ENCODE results near the gene THSD7A.
A peak's percentile ranks its signal among the peaks of the same experiment; 100 is the strongest.

Gene THSD7A

GRCh38 chr7:11630355-11630754 lies 201.6 kb downstream of the THSD7A start:
- no peak for DNase-seq (ENCODE audit: low read depth)

GRCh38 chr7:11625669-11626068 lies 206.3 kb downstream of the THSD7A start:
- peak; percentile 20 for DNase-seq (ENCODE audit: low read depth)

GRCh38 chr7:11623093-11623678 lies 208.8 kb downstream of the THSD7A start:
- no peak for DNase-seq (ENCODE audit: low read depth)

- peak; percentile 9 for DNase-seq (ENCODE audit: low read depth)
These were observed 211.4 kb downstream of the THSD7A start for GRCh38 chr7:11620406-11621253.

GRCh38 chr7:11616466-11616865 lies 215.5 kb downstream of the THSD7A start:
- DNase-seq (ENCODE audit: low read depth), result no peak

- no peak for DNase-seq (ENCODE audit: low read depth)
These were observed 216.8 kb downstream of the THSD7A start for GRCh38 chr7:11615174-11615573.

- no peak for DNase-seq (ENCODE audit: low read depth)
These were observed 218.6 kb downstream of the THSD7A start for GRCh38 chr7:11613292-11613930.

GRCh38 chr7:11612737-11613136 lies 219.3 kb downstream of the THSD7A start:
- no peak for DNase-seq (ENCODE audit: low read depth)

GRCh38 chr7:11609096-11609670 lies 222.8 kb downstream of the THSD7A start:
- DNase-seq (ENCODE audit: low read depth), result no peak

GRCh38 chr7:11607686-11608085 lies 224.3 kb downstream of the THSD7A start:
- DNase-seq (ENCODE audit: low read depth), result no peak

GRCh38 chr7:11605749-11606148 lies 226.2 kb downstream of the THSD7A start:
- DNase-seq (ENCODE audit: low read depth), result no peak

GRCh38 chr7:11604505-11604904 lies 227.5 kb downstream of the THSD7A start:
- no peak for DNase-seq (ENCODE audit: low read depth)

- DNase-seq (ENCODE audit: low read depth), result no peak
These were observed 230.2 kb downstream of the THSD7A start for GRCh38 chr7:11601761-11602160.

- DNase-seq (ENCODE audit: low read depth), result no peak
These were observed 238.7 kb downstream of the THSD7A start for GRCh38 chr7:11593322-11593721.

- no peak for DNase-seq (ENCODE audit: low read depth)
These were observed 239.3 kb downstream of the THSD7A start for GRCh38 chr7:11592699-11593098.

- DNase-seq (ENCODE audit: low read depth), result no peak
These were observed 240.1 kb downstream of the THSD7A start for GRCh38 chr7:11591943-11592342.

- no peak for DNase-seq (ENCODE audit: low read depth)
These were observed 240.9 kb downstream of the THSD7A start for GRCh38 chr7:11591055-11591633.

- DNase-seq (ENCODE audit: low read depth), result no peak
These were observed 242.7 kb downstream of the THSD7A start for GRCh38 chr7:11589251-11589650.

- no peak for DNase-seq (ENCODE audit: low read depth)
These were observed 244.2 kb downstream of the THSD7A start for GRCh38 chr7:11587814-11588213.

- DNase-seq (ENCODE audit: low read depth), result no peak
These were observed 244.9 kb downstream of the THSD7A start for GRCh38 chr7:11587048-11587447.

GRCh38 chr7:11584406-11585031 lies 247.5 kb downstream of the THSD7A start:
- DNase-seq (ENCODE audit: low read depth), result no peak

- no peak for DNase-seq (ENCODE audit: low read depth)
These were observed 252.9 kb downstream of the THSD7A start for GRCh38 chr7:11579141-11579540.
